ENCODE measurements around the gene IFT27.
"Not testable (repeated sequence)": the region's sequence is repeated elsewhere in the genome, so short reads cannot be mapped to it uniquely, and the experiment has no call there.

The IFT27 gene

DNA sequence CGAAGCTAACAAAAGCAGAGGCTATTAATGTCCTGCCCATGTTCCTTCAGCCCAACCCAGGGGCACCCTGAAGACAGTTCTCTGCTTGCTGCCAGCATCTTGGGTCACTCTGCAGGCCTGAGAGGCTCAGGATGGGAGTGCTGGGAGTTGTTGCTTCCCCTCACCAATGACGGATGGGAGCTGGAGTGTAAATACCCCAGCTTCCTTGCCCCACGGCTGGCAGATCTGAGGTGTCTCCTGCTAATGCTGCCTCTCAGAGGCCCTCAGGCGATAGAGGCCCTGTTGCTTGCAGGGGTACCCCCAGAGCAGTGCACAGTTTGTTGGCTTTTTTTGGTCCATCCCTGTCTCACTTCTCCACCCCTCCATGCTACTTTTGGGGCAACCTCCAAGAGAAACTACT lies 32.9 kb downstream of the IFT27 start:
- DNase-seq: no peak

DNA sequence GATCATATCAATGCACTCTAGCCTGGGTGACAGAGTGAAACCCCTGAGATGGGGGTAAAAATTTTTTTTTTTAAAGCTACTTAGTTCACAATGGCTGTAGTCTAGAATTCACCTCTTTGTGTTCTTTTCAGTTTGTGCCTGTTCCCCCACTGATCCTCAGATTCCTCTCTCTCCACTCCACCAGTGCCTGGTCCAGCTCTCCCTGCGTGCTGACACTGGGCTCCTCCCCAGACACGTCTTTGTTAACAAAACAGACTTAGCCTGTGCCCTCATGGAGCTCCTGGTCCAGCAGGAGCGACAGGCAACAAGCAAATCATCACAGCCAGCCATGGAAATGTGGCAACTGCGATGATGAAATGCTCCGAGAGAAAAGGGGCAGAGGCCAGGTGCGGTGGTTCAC lies 34.0 kb downstream of the IFT27 start:
- no peak for DNase-seq

DNA sequence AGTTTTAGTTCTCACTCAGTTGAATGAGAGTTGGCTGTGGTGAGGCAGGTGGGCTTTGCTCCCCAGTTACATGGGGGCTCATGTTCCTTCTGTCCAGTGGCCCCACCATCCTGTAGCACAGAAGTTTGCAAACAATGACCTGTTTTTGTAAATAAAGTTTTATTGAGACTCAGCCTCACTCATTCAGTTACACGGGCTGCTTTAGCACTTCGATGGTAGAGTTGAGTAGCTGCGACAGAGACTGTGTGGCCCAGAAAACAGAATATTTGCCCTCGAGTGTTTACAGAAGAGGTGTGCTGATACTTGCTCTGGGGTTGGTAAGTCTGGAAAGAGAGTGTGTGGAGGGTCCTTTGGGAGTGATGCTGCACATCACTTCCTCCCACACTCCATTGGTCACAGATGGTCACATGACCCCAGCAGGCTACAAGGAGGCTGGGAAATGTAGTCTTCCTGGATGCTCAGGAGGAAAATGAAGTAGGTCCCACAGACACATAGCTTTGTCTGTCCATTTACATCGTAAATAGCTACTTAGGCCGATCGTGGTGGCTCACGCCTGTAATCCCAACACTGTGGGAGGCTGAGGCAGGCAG lies 34.6 kb downstream of the IFT27 start:
- no peak for DNase-seq

DNA sequence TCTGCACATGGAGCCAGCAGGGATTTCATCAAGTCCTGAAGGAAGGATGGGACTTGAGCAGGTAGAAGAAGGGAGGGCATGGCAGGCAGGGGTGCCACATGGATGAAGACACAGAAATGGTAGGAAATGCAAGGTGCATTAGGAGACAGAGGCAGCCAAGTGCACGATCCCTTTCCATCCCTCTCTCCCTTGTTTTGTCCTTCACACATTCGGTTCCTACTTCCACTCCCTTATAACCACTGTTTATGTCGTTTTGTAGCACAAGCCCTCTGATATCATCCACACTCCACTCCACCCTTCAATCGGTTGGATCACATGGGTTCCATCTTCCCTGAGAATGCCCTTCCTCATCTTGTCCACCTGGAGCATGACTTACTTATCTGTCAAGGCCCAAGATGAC lies 35.2 kb downstream of the IFT27 start:
- DNase-seq: no peak

DNA sequence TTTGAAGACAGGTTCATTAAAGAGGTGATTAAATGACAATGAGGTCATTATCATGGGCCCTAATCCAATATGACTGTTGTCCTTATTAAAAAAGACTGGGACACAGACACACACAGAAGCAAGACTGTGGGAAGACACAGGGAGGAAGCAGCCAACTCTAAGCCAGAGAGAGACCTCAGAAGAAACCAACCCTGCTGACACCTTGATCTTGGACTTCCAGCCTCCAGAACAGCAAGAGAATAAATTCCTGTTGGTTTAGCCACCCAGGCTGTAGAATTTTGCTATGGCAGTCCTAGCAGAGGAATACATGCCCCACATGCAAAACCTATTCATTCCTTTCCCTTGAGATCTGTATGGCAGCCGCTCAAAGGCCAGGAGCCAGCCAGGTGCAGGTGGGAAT lies 36.7 kb downstream of the IFT27 start:
- no peak for DNase-seq

DNA sequence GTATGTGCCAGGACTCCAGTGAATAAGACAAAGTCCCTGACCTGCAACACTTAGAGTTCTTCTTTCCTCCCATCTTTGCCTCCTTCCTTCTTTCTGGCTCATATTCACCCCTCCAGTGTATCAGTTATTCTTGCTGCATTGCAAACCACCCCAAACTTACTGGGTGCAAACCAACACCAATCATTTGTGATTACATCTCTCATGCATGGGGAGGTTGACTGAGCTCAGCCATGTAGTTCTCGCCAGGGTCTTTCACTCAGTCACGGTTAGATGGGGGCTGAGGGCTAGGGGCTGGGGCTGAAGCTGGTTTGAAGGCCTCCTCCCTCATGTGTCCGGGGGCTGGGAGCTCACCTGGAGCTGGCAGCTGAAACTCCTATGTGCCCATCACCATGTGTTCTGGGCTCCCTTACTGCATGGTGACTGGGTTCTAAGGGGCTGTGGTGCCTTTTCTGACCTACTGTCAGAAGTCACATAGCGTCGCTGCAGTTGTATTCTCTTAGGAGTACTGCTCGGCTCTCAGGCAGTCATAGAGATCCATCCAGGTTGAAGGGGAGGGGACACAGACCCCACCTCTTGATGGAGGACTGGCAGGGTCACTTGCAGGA lies 37.4 kb downstream of the IFT27 start:
- DNase-seq: no peak

DNA sequence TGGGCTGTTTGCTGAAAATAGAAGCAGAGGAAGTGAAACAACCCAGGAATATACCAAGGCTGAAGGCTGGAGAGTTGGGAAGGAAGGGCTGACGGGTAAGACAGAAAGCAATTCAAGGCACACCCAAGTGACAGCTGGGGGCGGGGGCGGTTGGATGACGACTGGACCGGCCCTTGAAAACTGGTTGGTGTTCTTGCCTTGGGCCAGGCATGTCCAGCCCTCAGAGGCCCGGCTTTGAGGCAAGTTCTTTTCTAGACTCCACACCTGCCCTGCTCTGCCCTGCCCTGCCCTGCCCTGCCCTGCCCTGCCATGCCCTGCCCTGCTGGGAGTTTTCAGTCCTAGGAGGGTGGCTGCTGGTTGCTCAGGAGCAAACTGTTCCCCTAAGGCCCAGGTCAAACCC lies 38.1 kb downstream of the IFT27 start:
- no peak for DNase-seq

DNA sequence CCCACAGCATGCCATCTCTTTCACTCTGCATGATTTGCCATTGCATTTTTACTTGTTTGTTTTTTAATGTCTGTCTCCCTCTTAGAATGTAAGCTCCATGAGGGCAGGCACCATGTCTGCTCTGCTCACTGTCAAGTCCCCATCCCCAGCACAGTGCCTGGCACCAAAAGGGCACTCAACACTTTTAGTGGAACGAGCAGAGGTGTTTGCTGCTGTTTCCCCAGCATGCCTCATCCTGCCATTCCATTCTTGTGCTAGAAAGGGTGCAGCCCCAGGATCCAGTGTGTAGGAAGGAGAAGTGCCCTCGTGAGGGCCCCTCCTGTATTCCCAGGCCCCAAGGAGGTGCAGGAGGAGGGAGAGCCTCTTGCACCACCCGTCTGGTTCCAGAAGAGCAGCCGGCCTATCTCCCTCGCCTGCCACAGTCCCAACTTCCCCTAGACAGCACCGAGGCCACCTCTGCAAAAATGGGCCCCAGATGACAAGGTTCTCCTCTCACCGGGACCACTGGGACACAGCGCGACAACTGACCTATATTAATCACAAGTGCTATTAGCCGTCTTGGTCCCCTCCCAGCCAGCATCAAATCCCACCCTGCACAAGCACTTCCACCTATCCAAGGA lies 39.1 kb downstream of the IFT27 start:
- DNase-seq: no peak

DNA sequence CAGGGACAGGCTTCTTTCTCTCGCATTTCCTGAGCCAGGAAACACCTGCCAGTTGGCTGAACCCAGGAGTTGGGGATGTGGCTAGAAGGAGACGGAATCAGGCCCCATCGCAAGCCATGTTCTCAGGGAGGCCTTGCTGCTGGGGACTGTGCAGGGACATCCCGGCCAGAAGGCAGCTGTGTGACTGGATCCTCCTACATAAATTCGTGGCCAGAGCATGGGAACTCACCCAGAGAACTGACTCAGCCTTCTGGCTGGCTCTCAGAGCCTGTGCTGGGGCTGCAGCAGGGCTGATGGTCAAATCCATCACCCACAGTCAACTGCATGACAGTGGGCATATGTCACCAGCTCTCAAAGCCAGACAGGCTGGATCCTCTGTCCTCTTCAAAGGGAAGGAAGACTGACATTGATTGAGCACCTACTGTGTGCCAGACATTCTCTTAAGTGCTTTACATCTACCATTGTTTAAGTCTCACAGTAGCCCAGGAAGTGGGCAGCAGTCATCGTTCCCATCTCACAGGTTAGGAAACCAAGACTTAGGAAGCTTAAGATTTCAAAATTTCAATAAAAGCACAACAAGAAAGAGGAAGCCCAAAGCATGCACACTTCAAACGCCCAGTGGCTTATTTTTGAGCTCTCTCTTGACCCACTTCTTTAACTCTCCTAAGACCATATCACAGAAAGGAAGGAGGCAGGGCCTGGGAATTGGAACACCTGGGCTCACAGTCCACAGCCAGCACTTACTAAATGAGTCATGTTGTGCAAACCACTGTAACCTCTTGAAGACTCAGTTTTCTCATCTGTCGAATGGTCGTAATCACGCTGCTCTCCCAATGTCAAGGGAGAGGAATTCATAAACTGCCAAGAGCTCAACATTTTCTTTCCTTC lies 41.5 kb downstream of the IFT27 start:
- DNase-seq: no peak

DNA sequence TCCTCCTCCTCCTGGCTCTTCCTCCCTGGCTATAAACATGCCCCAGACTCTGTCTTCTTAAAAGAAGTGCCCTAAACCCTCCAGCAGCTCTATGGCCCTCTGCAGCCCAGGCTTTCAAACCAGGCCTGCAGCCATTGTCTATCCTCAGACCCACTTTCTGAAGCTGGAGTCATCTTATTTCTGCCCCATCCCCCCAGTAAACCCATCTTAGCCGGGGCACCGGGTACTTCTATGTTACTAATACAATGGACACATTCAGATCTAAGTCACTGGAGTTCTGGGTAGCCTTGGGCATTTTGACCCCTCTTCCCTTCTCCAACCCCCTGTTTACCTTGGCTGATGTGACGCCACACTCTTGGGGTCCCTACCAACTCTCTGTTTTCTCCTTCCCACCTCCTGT lies 42.6 kb downstream of the IFT27 start:
- no peak for DNase-seq

DNA sequence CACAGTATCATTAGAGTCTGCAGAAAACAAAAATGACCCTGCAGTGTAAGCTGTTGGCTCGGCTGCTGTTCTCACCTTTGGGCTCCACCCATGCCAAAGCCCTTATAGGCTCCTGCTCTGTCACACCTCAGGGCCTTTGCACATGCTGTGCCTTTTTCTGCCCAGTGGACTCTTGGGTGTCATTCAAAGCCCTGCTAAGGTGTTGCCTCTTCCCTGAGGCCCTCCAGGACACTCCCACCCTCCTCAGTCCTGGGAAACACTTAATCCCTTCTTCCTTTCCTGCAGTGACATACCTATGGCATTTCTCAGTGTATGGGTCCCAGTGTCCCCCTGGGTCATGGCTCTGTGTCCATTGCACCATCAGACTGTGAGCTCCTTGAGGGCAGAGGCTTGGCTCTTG lies 43.3 kb downstream of the IFT27 start:
- no peak for DNase-seq

DNA sequence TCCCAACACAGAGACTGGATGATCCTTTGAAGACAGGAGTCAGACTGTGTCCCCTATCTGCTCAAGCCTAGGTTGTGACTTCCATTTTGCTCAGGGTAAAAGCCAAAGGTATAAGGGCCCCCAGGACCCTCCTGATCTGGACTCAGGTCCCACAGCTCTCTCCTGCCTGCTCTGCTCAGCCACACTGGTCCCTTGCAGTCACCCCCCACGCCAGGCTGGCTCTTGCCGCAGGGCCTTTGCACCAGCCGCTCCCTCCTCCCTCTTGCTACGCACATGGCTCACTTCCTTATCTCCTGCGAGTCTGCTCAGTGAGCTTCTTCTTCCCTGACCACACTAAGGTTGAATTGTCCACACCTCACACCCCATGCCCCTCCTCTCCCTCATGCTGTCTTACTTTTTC lies 44.0 kb downstream of the IFT27 start:
- no peak for DNase-seq

DNA sequence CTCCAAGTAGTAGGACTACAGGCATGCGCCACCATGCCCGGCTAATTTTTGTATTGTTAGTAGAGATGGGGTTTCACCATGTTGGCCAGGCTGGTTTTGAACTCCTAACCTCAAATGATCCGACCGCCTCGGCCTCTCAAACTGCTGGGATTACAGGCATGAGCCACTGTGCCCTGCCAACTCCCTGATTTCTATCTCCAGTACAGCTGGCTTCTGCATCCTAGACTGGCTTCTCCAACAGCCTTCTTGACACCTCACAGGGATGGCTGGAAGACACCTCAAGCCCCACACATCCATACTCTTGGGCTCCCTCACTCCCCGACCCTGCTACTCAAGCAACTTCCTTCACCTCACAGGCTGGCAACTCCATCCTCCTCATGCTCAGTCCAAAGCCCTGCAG lies 44.6 kb downstream of the IFT27 start:
- DNase-seq: not testable (repeated sequence)

DNA sequence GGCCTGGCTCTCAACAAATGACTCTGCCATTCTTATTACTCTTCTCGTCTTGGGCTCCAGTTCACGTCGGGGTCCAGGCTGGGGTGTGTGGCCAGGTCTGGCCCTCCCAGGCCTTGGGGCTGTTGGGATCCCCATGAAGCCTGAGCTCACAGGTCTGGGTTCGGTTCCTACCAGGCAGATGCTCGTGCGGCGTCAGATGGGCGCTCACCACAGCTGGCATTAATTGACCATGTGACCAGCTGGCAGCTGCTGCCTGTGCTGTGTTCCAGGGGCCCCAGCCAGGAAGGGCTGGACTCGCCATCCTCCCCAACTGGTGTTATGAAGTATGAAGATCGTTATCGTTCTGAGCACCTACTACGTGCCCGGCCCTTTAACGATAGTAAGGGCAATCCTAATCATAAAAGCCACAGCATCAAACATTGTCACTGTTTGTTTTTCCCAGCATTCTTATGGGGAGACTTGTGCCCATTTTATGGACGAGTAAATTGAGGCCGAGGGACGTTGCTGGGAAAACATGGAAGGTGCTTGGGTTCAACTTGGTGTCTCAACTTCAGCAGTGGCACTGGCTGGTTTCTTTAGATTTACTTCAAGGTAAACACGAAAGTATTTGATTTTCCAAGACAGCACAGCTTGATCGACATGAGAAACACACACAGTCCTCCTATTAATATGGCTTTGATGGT lies 45.6 kb downstream of the IFT27 start:
- DNase-seq: no peak

DNA sequence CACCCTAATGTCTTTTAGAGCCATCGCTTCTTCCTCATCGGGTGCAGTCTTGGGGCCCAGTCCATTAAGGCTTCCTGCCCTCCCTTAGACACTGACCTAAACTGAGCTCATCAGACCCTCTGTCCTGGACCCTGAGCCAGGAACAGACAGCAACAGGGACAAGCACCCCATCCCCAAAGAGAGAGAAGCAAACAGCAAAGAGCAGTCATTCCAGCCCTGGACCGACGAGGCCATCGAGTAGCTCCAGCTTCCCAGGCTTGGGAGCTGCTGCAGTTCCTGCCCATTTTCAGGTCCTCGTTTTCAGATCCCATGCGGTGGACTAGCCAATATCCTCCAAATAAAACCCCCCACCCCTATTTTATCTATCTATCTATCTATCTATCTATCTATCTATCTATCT lies 46.6 kb downstream of the IFT27 start:
- no peak for DNase-seq

DNA sequence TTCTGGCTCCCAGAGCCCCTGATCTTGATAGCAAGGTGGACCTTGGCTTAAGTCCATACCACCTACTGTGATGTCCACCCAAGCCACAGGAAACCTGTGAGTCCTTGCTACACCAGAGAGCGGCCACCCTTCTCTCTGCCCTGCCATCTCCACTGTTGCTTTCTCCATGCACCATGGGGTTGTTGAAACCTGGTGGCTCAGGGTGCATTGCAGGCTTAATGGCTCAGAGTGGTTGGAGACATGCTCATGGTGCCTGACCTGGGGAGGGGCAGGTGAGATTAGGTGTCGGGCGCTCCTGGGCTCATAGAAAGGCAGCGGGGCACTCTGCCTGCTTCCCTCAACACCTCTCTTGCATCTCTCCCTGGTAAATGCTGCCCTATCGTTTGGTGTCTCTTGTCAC lies 47.4 kb downstream of the IFT27 start:
- no peak for DNase-seq

DNA sequence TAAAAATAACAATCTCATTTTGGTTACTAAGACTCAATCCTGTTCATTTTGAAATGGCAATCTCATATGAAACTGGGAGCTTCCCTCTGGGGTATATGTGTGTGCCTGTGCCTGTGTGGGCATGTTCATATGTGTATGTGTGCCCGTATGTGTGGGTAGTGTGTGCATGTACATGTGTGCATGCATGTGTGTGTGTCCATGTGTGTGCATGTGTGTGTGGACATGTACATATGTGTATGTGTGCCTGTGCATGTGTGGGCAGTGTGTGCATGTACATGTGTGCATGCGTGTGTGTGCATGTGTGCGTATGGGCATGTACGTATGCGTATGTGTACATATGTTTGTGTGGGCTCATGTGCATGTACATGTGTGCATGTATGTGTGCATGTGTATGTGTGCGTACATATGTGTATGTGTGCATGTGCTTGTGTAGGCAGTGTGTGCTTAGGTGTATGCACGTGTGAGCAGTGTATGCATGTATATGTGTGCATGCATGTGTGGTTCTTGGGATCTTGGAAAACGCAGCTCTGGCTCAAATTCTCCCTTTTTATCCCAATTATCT lies 47.9 kb downstream of the IFT27 start:
- no peak for DNase-seq

DNA sequence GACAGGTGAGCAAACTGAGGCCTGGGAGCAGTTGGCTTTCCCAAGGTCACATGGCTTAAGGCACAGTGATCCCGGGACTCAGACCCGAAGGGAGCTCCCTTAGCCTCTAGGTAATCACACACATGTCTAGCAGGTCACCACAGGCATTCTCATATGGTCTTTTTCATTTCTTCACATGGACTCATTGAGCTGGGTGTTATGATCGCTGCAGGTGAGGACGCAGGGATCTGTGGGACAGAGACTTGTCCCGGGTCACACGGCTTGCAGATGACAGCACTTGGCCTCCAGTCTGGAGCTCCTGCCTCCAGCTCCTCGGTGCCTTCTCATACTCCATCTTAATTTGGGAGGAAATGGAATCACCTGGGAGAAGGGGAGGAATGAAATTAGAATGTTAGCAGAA lies 48.8 kb downstream of the IFT27 start:
- DNase-seq: no peak

DNA sequence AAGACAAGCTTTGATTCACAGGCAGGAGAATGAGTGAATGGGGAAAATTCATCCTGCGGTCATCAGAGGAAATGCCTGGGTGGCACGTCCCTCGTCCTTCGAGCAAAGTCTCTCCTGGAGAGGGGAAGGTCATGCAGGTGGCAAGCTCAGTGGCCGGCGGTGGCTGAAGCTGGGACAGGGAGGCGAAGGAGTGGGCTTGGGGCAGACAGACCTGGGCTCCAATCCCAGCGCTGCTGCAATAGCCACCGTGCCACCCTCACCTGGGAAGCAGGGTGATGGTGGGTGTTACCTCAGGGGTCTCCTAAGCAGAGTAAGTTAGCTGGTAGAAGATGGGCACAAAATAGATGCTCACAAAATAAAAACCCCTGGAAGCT lies 49.9 kb downstream of the IFT27 start:
- DNase-seq: no peak

DNA sequence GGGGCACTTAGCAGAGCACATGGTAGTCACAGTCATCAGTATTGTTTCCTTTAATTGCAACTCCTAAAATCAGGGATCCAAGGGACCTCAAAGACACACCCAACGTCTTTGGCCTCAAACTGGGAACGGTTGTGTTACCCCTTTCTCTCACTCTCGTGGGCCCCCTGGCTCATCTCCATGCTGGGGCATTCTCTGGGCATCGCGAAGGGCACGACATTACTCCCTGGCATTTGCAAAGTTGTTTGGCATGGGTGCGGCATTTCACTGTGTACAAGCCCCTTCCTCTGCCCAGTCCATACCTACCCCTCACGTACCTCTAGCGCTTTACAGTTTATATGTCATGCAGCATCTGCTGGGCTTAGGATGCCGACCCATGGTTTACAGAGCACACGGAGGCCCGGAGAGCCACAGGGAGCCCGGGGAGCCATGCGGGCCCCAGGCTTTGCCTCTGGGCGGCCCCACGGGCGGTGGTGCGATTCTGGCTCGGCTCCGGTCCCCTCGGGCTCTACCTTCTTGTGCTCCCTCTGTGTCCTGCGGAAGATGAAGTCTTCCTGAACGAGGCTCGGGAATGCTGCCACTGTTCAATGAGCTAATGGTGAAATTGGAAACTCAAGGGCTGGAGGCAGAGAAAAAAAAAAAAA lies 50.4 kb downstream of the IFT27 start:
- DNase-seq: no peak

DNA sequence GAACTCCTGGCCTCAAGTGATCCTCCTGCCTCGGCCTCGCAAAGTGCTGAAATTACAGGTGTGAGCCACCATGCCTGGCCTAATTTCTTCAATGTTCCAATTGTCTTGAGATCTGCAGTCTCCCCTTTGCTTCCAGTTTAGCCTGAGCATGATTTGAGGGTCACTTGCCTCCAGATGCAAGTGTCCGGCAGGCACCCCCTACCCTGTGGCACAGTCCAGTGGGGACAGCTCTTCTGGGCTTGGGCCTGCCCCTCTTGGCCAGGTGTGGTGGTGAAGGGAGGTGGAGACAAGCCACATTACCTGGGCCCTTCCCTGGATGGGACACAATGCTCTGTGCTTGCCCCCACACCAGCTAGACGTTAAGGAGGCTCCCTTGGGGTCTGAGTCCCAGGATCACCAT lies 51.1 kb downstream of the IFT27 start:
- no peak for DNase-seq

DNA sequence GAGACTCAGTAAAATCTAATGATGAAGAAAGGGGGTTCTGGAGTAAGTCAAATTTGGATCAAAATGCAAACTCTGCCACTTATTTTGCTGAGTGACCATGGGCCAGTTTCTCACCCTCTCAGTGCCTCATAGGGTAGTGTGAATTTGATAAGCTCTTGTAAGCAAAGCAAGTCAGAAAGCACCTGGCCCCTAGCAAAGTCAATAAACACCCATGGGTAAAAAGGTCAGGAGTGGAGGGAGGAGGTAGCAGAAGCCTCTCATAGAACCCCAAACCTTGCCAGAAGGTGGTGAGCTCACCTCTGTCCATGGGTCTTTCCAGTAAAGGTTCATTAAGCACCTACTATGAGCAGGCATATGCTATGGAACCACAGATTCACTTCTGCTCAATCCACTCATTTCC lies 53.9 kb downstream of the IFT27 start:
- DNase-seq: no peak

DNA sequence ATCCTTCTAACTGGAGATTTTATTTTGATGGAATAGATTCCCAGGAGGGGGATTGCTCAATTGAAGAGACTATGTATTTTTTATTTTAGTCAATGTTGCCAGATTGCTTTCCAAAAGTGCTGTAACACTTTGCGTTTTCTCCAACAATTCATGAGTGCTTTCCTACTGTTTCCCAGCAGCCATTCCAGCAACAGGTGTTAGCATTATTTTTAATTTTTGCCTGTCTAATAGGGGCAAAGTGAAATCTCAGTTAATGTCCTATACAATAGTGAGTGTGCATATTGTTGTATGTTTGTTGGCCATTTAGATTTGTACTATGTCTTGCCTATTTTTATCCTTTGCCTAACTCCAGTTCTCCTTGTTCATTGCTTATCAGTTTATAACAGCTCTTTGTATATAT lies 60.3 kb downstream of the IFT27 start:
- no peak for DNase-seq
